ENCODE measurements around the gene HTRA1. TPM values are rescaled to one million over a fixed set of nuclear protein-coding genes. Genes with fewer than 3 reads are reported as not detected.

The HTRA1 gene
- total and polyA plus RNA-seq, 3 donors from 2014 or later = 21.3 to 105 (median 27.3) TPM

GRCh38 chr10:122419876-122420623 is 41.3 kb upstream of the HTRA1 start:
- Histone ChIP-seq H3K27ac (no peak overlapping the region), H3K9me3 (no peaks in the 10 kb centered on the region), H3K4me1 (no peaks in the 10 kb centered on the region), H3K4me3 (no peak overlapping the region), H3K36me3 (ENCODE audit: low read depth, missing control alignments) (no peaks in the 10 kb centered on the region), H3K27me3 (no peaks in the 10 kb centered on the region)
- TF ChIP-seq POLR2A (IDR thresholded peaks at IDR 0.05) = no peak
- no peak for TF ChIP-seq CTCF (IDR thresholded peaks at IDR 0.05)
- 61 to 72% methylated on average over 3 of the region's 3 CpGs for WGBS, 2 donors
- DNase-seq = no peak
- intact Hi-C loops (cut with DNase I; ENCODE audit: low total_unique reads) = no loop called here

DNA sequence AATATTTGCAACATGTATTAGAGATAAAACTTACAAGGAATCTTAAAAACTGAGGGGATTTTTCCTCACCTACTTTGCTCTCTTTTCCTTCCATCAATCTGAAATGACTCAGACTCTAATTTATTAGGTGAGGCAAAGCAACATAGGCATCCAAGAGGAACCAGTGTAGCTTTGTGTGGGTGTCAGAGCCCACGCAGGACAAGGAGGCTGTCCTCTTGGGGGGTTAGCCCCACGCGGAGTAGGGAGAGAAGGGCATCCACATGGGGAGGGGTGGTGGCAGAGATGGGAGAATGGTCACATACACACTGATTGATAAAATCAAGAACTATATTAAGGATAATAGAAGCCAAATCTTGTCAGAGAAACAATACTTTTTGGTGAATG is 40.7 kb upstream of the HTRA1 start:
- H3K4me1 ChIP-seq = no peaks in the 10 kb centered on the region

DNA sequence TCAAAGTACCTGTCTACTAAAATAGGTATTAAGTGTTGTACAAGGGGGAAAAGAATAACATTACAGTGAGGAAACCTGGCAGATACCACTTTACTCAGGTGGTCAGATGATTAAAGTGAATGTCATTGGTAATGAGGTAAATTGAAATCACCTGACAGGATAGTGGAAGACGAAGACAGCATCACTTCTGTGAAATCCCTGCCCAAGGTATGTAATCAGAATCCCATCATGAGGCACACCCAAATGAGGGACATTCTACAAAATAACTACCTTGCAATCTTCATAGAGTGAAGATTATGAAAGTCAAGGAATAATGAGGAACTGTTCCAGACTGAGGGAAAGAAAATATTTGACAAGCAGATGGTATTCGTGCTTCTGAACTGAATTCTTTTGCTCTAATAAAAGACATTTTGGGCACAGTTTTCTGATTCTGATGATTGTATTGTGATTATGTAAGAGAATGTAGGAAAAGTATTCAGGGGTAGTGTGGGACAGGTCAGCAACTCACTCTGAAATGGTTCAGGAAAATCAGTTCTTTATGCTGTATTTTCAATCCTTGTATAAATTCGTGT is 40.2 kb upstream of the HTRA1 start:
- intact Hi-C loops (cut with DNase I; ENCODE audit: low total_unique reads) = no loop called here
- no peak overlapping the region for H3K27ac ChIP-seq
- H3K36me3 ChIP-seq (ENCODE audit: low read depth, missing control alignments) = no peaks in the 10 kb centered on the region
- 88 to 93% methylated on average over 3 of the region's 3 CpGs for WGBS, 2 donors
- H3K4me1 ChIP-seq = no peaks in the 10 kb centered on the region
- no peaks in the 10 kb centered on the region for H3K9me3 ChIP-seq
- no peak overlapping the region for H3K4me3 ChIP-seq
- no peak for TF ChIP-seq CTCF (IDR thresholded peaks at IDR 0.05)
- no peak for TF ChIP-seq POLR2A (IDR thresholded peaks at IDR 0.05)
- DNase-seq = no peak
- H3K27me3 ChIP-seq = no peaks in the 10 kb centered on the region

More for the DNA sequence above, 40.7 kb upstream of the HTRA1 start:
- Histone ChIP-seq H3K27me3 (no peaks in the 10 kb centered on the region), H3K4me3 (no peak overlapping the region), H3K9me3 (no peaks in the 10 kb centered on the region), H3K36me3 (ENCODE audit: low read depth, missing control alignments) (no peaks in the 10 kb centered on the region), H3K27ac (no peak overlapping the region)
- no peak for TF ChIP-seq CTCF (IDR thresholded peaks at IDR 0.05)
- TF ChIP-seq POLR2A (IDR thresholded peaks at IDR 0.05) = no peak
- WGBS, 2 donors = 88 to 96% methylated on average over 3 of the region's 3 CpGs
- intact Hi-C loops (cut with DNase I; ENCODE audit: low total_unique reads) = no loop called here
- DNase-seq = no peak

GRCh38 chr10:122421742-122422141 is 39.6 kb upstream of the HTRA1 start:
- H3K9me3 ChIP-seq = no peaks in the 10 kb centered on the region
- H3K27ac ChIP-seq = no peak overlapping the region
- no peaks in the 10 kb centered on the region for H3K4me1 ChIP-seq
- TF ChIP-seq CTCF (IDR thresholded peaks at IDR 0.05) (no peak), POLR2A (IDR thresholded peaks at IDR 0.05) (no peak)
- no peak for DNase-seq
- intact Hi-C loops (cut with DNase I; ENCODE audit: low total_unique reads) = no loop called here
- H3K27me3 ChIP-seq = no peaks in the 10 kb centered on the region
- H3K36me3 ChIP-seq (ENCODE audit: low read depth, missing control alignments) = no peaks in the 10 kb centered on the region
- H3K4me3 ChIP-seq = no peak overlapping the region

All from testis (tissue), 3 donors.